Measurements from ENCODE around the gene LHX6. TPM values are rescaled to one million over a fixed set of nuclear protein-coding genes. Genes with fewer than 3 reads are reported as not detected.

Gene LHX6
- not detected in 2 replicates for total RNA-seq

DNA sequence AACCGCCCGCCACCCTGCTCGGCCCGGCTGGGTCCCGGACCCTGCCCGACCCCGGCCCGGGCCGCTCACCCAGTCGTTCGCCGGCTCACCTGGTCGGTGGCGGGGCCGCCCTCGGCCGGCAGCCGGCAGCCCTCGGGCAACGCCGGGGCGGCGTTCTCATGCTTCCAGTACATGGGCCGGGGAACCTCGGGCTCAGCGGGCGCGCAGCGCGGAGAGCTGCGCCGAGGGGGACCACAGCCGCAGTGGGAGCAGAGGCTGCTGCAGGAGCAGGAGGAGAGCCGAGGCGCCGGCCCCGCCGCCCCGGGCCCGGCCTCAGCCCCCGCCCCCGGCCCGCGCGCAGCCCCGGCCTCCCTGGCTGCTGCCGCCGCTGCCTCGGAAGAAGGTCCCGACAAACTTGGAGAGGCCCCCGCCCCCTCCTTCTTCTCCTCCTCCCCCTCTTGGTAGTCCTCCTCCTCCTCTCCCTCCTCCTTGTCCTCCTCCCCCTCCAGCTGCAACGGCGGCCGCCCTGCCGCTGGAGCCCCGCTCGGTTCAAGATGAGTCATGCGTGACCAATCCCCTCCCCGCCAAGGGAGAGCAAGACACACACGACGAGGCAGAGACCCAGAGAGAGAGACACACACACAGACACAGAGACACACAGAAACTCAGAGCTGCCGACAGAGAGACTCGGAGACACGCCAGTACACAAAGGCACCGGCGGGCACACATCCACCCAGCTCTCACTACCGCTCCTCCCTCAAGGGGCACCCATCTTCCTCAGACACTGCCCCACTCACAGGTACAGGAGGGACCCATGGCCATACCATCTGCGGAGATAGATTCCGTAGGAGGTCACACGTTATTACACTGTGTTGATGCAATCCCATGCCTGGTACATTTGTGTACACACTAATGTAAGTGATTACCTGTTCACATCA, at the start of gene LHX6:
TSS of gene LHX6 (minus strand) at position 390 of the 917 bp plus-strand sequence. CDS start at position 173, 217 bp downstream.
- TF ChIP-seq, protein P1, sequence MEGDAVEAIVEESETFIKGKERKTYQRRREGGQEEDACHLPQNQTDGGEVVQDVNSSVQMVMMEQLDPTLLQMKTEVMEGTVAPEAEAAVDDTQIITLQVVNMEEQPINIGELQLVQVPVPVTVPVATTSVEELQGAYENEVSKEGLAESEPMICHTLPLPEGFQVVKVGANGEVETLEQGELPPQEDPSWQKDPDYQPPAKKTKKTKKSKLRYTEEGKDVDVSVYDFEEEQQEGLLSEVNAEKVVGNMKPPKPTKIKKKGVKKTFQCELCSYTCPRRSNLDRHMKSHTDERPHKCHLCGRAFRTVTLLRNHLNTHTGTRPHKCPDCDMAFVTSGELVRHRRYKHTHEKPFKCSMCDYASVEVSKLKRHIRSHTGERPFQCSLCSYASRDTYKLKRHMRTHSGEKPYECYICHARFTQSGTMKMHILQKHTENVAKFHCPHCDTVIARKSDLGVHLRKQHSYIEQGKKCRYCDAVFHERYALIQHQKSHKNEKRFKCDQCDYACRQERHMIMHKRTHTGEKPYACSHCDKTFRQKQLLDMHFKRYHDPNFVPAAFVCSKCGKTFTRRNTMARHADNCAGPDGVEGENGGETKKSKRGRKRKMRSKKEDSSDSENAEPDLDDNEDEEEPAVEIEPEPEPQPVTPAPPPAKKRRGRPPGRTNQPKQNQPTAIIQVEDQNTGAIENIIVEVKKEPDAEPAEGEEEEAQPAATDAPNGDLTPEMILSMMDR (IDR thresholded peaks at IDR 0.05; ENCODE audit: insufficient read depth, low read depth, low read length) = no peak
- DNase-seq (ENCODE audit: low read depth) = peak; percentile 15
- H3K4me3 ChIP-seq (ENCODE audit: low read depth, low read length) = peak within 1 kb of the TSS; percentile 26

DNA sequence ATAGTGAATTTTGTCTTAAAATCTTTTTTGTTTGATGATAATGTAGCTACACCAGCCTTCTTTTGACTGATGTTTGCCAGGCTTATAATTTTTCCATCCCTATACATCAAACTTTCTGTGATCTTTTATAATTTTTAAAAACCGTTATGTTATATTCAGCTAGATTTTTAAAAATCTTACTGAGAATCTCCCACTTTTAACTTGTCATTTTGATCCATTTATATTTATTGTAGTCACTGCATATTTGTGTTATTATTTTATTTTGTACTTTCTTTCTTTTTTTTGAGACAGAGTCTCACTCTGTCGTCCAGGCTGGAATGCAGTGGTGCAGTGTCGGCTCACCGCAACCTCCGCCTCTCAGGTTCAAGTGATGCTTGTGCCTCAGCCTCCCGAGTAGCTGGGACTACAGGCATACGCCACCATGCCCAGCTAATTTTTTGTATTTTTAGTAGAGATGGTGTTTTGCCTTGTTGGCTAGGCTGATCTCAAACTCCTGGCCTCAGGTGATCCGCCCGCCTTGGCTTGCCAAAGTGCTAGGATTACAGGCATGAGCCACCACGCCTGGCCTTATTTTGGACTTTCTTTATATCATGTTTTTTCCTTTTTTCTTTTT, 48.6 kb upstream of the LHX6 start:
- no peak for DNase-seq (ENCODE audit: low read depth)
- TF ChIP-seq, protein P1 (IDR thresholded peaks at IDR 0.05; ENCODE audit: insufficient read depth, low read depth, low read length) = no peak
- no peak overlapping the region for H3K4me3 ChIP-seq (ENCODE audit: low read depth, low read length)

DNA sequence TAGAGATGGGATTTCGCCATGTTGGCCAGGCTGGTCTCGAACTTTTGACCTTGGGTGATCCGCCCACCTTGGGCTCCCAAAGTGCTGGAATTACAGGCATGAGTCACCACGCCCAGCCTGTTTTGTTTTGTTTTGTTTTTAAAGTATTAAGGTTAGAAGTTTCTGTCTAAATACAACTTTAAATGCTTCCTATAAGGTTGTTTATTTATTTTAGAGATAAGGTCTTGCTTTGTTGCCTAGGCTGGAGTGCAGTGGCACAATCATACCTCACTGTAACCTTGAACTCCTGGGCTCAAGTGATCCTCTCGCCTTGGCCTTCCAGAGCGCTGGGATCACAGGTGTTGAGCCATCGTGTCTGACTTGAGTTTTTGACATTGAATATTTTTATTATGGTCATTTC, 47.3 kb upstream of the LHX6 start:
- DNase-seq (ENCODE audit: low read depth) = no peak
- TF ChIP-seq, protein P1 (IDR thresholded peaks at IDR 0.05; ENCODE audit: insufficient read depth, low read depth, low read length) = no peak
- no peak overlapping the region for H3K4me3 ChIP-seq (ENCODE audit: low read depth, low read length)

DNA sequence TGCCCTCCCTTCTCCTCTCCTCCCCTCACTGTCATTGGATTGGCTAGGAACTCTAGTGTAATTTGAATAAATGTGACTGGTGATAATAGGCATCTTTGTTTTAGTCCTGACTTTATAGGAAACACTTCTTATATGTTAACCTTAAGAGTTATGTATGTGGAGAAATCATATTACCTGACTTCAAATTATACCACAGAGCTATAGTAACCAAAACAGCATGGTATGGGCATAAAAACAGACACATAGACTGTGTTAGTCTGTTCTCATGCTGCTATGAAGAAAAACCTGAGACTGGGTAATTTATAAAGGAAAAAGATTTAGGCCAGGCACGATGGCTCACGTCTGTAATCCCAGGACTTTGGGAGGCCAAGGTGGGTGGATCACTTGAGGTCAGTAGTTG, 45.3 kb upstream of the LHX6 start:
- DNase-seq (ENCODE audit: low read depth) = no peak
- TF ChIP-seq, protein P1 (IDR thresholded peaks at IDR 0.05; ENCODE audit: insufficient read depth, low read depth, low read length) = no peak
- no peak overlapping the region for H3K4me3 ChIP-seq (ENCODE audit: low read depth, low read length)

GRCh38 chr9:122268041-122268814, 39.5 kb upstream of the LHX6 start:
- DNase-seq (ENCODE audit: low read depth) = no peak
- TF ChIP-seq, protein P1 (IDR thresholded peaks at IDR 0.05; ENCODE audit: insufficient read depth, low read depth, low read length) = no peak
- H3K4me3 ChIP-seq (ENCODE audit: low read depth, low read length) = no peak overlapping the region

GRCh38 chr9:122265149-122265915, 36.6 kb upstream of the LHX6 start:
- DNase-seq (ENCODE audit: low read depth) = peak; percentile 54
- peak overlapping the region; percentile 89 for H3K4me3 ChIP-seq (ENCODE audit: low read depth, low read length)
- TF ChIP-seq, protein P1 (IDR thresholded peaks at IDR 0.05; ENCODE audit: insufficient read depth, low read depth, low read length) = no peak
